AG09309 (cell line): ENCODE measurements around the gene TPM4.

Experiments used
- DNase-seq: peaks from one replicate; pipeline ENCODE4 v3.0.0-alpha.2; 2010; ENCODE audit warnings: low read depth
- H3K4me3 ChIP-seq: 2 replicates; pipeline ENCODE4 v1.5.1; 2011; ENCODE audit warnings: mild to moderate bottlenecking, low read depth, low read length, moderate library complexity; ENCODE audit not compliant: control insufficient read depth
- TF ChIP-seq, protein P1 (sequence below): IDR thresholded peaks from 2 replicates; pipeline ENCODE4 v1.5.1; 2011; ENCODE audit warnings: mild to moderate bottlenecking, low read depth, low read length, inconsistent platforms; ENCODE audit not compliant: insufficient read depth, control insufficient read depth; ENCODE audit errors: missing control alignments

Gene TPM4

DNA sequence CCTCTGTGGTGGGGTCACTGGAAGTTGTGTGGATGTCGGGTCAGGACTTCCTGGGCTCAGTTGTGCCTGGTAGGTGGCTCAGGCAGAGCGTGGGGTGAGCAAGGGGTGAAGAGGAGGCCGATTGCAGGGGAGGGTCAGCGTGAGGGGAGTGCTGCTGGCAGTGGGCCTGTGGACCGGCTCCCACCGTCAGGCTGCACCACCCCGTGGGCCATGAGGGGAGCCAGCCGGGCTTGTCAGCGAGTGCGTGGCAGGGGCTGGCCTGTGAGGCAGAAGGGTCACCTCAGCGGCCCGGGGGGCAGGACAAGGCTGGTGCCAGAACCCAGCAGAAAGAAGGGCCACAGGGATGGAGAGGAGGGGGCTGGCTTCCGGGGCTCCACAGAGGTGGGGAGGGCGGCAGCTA is 48.7 kb downstream of the TPM4 start:
- no peak for DNase-seq
- H3K4me3 ChIP-seq: no peak overlapping the region
- TF ChIP-seq, protein P1, sequence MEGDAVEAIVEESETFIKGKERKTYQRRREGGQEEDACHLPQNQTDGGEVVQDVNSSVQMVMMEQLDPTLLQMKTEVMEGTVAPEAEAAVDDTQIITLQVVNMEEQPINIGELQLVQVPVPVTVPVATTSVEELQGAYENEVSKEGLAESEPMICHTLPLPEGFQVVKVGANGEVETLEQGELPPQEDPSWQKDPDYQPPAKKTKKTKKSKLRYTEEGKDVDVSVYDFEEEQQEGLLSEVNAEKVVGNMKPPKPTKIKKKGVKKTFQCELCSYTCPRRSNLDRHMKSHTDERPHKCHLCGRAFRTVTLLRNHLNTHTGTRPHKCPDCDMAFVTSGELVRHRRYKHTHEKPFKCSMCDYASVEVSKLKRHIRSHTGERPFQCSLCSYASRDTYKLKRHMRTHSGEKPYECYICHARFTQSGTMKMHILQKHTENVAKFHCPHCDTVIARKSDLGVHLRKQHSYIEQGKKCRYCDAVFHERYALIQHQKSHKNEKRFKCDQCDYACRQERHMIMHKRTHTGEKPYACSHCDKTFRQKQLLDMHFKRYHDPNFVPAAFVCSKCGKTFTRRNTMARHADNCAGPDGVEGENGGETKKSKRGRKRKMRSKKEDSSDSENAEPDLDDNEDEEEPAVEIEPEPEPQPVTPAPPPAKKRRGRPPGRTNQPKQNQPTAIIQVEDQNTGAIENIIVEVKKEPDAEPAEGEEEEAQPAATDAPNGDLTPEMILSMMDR: no peak

- TF ChIP-seq, protein P1: no peak
- no peak for DNase-seq
Measured at GRCh38 chr19:16125737-16126495, 49.6 kb downstream of the TPM4 start.

GRCh38 chr19:16127080-16127479 is 50.8 kb downstream of the TPM4 start:
- TF ChIP-seq, protein P1: no peak
- H3K4me3 ChIP-seq: no peak overlapping the region
- no peak for DNase-seq

More at GRCh38 chr19:16125737-16126495, 49.6 kb downstream of the TPM4 start:
- H3K4me3 ChIP-seq: no peak overlapping the region

GRCh38 chr19:16127776-16128371 is 51.6 kb downstream of the TPM4 start:
- TF ChIP-seq, protein P1: no peak
- H3K4me3 ChIP-seq: no peak overlapping the region
- no peak for DNase-seq

DNA sequence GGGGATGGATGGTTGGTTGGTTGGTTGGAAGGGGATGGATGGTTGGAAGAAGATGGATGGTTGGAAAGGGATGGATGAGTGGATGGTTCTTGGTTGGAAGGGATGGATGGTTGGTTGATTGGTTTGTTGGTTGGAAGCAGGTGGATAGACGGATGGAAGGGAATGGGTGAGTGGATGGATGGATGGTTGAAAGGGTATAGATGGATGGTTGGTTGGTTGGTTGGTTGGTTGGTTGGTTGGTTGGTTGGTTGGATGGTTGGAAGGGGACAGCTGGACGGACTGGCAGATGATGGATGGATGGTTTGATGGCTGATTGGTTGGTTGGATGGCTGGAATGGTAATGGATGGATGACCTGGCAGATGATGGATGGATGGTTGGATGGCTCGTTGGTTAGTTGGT is 55.4 kb downstream of the TPM4 start:
- no peak overlapping the region for H3K4me3 ChIP-seq
- TF ChIP-seq, protein P1: no peak
- DNase-seq: no peak

DNA sequence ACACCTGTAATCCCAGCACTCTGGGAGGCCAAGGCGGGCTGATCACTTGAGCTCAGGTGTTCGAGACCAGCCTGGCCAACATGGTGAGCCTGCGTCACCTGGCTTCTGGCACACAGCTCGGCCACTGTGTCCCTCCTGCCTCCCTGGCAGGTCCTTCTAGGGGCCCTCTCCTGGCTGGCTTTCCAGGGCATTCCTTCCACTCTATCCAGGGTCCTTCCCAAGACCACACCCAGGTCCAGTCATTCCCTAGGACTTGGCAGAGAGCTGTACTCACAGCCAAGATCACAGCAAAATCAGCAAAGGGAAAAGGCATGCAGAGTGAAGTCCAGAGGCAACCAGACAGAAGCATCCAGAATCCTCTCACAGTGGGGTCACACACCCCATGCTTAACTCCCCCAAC is 57.5 kb downstream of the TPM4 start:
- TF ChIP-seq, protein P1: no peak
- no peak overlapping the region for H3K4me3 ChIP-seq
- no peak for DNase-seq
